Kidney capillary endothelial cell (primary cell): ENCODE data around the gene CORO2B.

Experiments
- DNase-seq: peaks from one replicate; pipeline ENCODE4 v3.0.0-alpha.2; 2018; ENCODE audit warnings: low spot score

The CORO2B gene

DNA sequence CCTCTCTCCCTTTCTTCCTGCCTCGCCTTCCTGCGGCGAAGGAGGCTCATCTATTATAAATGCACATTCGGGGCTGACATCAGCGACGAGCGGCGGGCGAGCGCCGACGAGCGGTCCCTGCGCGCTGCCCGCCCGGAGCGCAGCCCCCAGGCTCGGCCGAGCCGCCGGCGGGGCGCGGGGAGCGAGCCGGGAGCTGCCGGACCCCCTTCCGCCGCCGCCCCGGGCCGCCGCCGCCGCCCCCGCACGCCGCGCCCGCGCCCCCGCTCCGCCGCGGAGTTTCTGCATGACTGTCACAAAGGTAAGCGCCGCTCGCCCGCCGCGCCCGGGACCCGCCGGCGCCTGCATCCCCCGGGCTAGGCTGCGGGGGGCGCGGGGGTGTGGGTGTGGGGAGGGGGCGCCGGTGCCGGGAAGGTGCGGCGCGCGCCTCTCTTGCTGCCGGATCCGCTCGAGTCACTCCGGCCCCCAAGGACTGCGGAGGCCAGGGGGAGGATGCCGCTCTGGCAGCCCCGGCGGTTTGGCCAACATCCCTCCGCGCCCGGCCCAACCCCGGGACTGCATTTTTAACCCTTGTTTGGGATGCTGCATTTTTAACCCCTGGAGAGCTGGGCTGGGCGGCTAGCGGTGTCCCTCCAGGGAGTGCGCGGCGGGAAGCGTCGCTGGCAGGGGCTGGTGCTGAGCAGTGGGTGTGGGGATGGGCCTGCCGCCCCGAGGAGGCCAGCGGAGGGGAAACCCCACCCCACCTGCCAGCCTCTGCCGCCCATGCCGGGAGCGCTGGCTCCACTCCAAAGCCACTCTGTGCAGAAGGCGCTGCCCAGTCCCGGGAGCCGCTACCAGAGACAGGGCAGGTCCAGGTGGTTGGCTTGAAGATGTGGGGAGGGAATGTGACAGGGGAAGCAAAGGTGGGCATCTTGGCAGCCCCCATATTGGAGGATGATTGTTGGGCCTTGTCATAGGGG, at the start of gene CORO2B:
Gene CORO2B (plus strand): TSS at position 14 of the 956 bp plus-strand sequence. CDS start 270 bp downstream, at position 284.
- peak; percentile 31 for DNase-seq

- DNase-seq, result no peak
Observed at GRCh38 chr15:68531387-68532179, 47.2 kb upstream of the CORO2B start.

- no peak for DNase-seq
Observed at GRCh38 chr15:68536331-68537095, 42.3 kb upstream of the CORO2B start.

- DNase-seq, result no peak
Observed at GRCh38 chr15:68537097-68537496, 41.7 kb upstream of the CORO2B start.

GRCh38 chr15:68537506-68537905, 41.3 kb upstream of the CORO2B start:
- no peak for DNase-seq

GRCh38 chr15:68538311-68538710, 40.5 kb upstream of the CORO2B start:
- no peak for DNase-seq

GRCh38 chr15:68541743-68542142, 37.0 kb upstream of the CORO2B start:
- no peak for DNase-seq

DNA sequence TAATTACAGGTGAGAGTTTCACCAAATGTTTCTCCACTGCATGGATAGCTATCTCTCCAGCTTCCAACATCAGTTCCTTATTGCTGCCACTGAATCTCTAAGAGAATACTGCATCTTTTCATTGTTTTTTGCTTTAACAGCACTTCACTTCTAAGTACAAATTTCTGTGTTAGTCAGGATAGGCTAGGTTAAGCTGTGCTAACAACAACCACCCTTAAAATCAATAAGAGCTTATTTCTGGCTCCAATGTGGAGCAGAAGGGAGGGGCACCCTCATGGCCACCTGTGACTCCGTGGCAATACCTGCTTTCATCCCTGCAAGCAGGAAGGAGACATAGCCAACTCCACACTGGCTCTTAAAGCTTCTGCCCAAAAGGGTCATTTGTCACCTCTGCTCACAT, 36.4 kb upstream of the CORO2B start:
- no peak for DNase-seq

DNA sequence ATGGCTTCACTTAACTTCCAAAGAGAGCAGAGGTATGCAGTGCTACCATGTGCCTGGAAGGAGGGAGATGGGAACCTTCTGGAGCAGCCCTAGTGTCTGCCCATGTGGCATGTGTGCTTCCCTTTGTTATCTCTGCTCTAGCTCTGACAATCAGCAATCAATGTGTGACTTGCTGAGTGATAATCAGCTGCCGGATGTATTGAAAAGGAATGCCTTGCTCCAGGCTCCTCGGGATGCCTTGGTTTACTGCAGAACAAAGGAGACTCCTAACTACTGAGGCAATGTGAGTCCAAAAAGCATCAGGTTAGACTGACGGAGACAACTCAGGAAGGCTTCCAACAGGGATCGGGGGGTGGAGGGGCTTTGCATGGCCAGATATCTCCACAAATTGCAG, 36.0 kb upstream of the CORO2B start:
- DNase-seq, result no peak

GRCh38 chr15:68543165-68544008, 35.4 kb upstream of the CORO2B start:
- peak; percentile 85 for DNase-seq

DNA sequence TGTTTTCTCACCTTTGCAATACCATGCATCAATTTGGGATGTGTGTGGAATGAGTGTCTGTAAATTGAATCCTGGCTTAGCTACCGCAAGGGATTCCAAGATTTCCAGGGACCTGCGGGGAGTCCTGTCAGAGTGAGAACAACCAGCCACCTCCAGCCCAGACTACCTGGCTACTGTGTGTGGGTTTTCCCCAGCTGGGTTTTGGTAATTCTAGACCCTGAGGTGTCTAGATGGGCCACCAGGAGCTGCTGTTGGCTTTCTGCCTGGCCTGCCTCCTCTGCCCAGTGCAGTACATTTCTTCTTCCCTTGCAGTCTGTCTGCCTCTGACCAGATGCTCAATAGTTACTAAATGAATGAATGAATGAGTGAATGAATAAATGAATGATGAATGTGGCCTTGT, 32.5 kb upstream of the CORO2B start:
- no peak for DNase-seq

GRCh38 chr15:68548364-68548763, 30.4 kb upstream of the CORO2B start:
- DNase-seq, result no peak

GRCh38 chr15:68550004-68550403, 28.8 kb upstream of the CORO2B start:
- no peak for DNase-seq

GRCh38 chr15:68550498-68551295, 28.1 kb upstream of the CORO2B start:
- peak; percentile 50 for DNase-seq

DNA sequence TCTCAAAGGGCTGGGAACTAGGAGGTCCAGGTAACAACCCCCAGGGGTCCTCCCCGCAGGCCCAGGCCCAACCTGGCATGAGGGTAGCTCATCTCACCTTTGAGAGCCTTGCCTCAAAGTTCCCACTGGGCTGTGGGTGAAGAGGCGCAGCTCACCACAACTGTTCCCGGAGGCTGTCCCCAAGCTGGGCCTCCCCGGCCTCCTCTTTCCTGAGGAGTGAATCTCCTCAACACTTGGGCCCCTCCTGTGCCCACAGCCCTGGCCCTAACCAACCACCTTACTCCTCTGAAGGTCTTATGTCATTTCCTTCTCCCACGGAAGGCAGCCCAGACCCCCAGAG, 27.5 kb upstream of the CORO2B start:
- DNase-seq, result no peak

DNA sequence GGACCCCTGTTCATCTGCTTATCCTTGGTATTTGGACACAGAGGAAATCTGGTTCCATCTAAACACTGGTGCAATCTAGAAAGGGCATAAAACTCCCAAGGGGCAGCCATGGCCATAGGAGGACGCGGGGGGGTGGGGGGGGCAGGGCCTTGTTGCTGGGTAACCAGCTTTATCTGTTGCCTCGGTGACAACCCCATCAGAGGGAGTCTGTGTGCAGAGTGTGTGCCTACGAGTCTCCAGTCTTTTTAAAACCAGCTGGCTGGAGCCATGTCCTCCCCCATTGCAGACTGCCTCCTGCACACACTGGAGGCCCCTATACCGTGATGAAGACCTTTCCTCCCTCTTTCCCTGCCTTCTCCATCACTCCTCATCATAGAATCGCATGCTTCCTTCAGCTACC, 26.4 kb upstream of the CORO2B start:
- DNase-seq, result no peak

DNA sequence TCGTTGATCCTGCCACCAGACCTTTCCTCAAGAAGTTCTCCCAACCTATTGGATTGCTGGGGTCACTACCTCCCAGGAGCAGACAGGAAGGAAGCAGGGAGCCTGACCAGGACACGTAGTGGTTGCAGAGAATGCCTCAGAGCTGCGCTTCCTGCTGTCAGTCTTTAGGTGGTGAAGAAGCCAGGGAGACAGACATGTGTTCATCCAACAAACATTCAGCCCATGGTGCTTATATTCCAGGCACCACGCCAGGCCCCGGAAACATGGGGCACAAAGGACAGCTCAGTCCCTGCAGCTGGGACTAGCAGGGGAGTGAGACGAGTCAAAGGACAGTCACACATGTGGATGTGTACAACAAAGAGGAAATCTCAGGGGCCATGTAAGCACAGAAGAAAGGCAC, 26.0 kb upstream of the CORO2B start:
- peak; percentile 99 for DNase-seq

DNA sequence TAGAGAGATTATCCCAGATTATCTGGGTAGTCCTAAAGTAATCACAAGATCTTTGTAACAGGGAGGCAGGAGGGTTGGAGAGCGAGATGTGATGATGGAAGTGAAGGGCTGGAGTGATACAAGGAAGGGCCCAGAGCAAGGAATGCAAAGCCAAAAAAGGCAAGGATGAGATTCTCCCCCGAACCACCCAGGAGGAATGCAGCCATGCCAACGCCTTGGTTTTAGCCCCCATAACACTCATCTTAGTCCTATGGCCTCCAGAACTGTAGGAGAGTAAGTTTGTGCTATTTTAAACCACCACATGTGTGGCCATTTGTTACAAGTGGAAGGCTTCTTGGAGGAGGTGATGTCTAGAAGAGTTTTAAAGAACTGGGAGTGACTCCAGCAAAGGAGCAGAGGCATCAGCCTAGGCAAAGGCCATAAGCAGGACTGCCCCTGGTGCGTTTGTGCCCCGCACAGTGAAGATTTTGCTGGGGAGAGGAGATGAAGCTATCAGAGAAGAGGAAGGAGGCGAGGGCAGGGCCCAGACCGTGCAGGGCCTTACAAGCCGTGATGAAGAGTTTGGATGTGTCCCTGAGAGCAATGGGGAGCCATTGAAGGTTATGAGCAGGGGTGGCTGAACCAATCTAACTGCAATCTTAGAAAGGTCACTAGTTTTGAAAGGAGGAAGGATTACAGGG, 25.3 kb upstream of the CORO2B start:
- no peak for DNase-seq

DNA sequence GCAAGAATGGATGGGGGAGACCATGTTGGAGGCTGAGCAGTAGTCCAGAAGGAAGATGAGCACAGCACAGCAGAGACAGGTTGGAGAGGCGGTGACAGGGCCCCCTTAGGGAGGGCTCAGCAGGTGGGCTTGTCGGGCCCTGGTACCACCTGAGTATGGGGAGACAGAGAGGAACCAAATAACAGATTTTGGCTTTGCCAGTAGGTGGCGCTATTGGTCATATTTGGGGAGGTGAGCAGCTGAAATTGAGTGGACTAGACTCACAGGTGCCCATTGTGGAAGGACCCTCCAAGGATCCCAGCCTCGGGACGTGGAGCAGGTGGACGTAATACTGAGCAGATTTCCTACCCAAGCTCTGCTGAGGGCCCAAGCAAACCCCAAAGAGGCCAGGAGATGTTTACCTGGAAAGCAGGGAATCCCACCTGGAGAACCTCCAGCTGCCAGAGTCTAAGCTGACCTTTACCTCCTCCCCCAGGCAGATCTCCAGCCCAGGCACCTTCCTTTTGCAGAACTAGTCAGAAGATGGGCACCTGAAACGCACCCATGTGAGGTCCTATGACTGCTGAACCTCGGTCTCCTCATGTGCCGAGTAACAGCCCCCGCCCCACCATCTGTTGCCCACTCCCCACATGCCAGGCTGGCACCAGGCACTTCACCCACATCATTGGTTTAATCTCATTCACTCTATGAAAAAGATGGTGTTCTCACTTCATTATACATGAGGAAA, 24.6 kb upstream of the CORO2B start:
- peak; percentile 64 for DNase-seq
